GM10847 (cell line): ENCODE data around the gene PFDN1.

Source experiments
- POLR2A ChIP-seq: IDR thresholded peaks from 2 replicates; pipeline ENCODE4 v1.6.1; 2011; ENCODE audit not compliant: insufficient read length; ENCODE audit errors: extremely low read depth

The PFDN1 gene

GRCh38 chr5:140208065-140208464 is 94.8 kb downstream of the PFDN1 start:
- no peak for TF ChIP-seq POLR2A

GRCh38 chr5:140207250-140207964 is 95.5 kb downstream of the PFDN1 start:
- TF ChIP-seq POLR2A = no peak

GRCh38 chr5:140205952-140206351 is 96.9 kb downstream of the PFDN1 start:
- TF ChIP-seq POLR2A = no peak

DNA sequence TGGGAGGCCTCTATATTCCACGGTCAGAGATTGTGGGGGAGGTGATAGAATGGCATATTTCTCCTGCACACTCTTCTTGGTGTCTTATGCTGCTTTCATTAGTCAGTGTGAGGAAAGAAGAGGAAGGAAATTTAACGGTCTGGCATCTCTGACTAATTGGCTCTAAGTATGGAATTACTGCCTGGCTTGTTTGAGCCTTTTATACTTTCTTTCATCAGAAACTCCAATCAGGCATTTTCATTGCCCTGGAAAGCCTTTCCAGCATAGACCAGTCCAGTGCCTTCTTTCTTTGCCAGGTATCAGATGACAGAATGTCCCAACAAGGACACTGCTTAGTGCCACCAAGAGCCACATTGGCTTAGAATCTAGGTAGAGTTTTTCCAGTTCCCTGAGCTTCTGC is 97.7 kb downstream of the PFDN1 start:
- TF ChIP-seq POLR2A = no peak

- TF ChIP-seq POLR2A = no peak
These were observed 100.3 kb downstream of the PFDN1 start for GRCh38 chr5:140202610-140203009.

- no peak for TF ChIP-seq POLR2A
These were observed 100.8 kb downstream of the PFDN1 start for GRCh38 chr5:140202078-140202477.

DNA sequence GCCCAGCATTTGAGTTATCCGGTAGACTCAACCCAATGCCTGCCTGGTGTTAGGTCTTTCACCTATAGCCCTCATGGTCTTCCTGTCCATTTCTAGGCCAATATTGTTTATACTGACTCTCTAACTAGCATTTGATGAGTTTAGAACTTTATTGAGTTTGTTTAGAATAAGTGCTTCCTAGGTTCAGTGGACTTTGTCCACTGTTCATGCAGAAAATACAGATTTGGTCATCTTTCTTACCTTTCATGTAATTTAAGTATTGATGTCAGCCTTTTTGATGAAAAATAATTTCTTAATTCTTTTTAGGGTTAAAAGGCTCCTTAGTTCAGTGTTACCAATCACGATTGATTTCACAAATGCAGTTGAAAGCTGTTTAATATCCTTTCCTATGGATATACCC is 105.9 kb downstream of the PFDN1 start:
- TF ChIP-seq POLR2A = no peak

- TF ChIP-seq POLR2A = no peak
These were observed 106.6 kb downstream of the PFDN1 start for GRCh38 chr5:140196115-140196814.
